AG10803 (cell line): ENCODE data around the gene ITPR2.

ENCODE experiments used
- DNase-seq: peaks from one replicate; pipeline ENCODE4 v3.0.0; 2010; ENCODE audit warnings: low read depth
- H3K4me3 ChIP-seq: 2 replicates; pipeline ENCODE4 v1.5.1; 2011; ENCODE audit warnings: mild to moderate bottlenecking, low read length, control low read depth
- CTCF ChIP-seq: conservative IDR thresholded peaks from 2 replicates; pipeline ENCODE4 v1.5.1; 2011; ENCODE audit warnings: mild to moderate bottlenecking, low read length, control low read depth, inconsistent platforms

Gene ITPR2

GRCh38 chr12:26580619-26581018 is 252.4 kb downstream of the ITPR2 start:
- no peak overlapping the region for H3K4me3 ChIP-seq
- peak; percentile 34 for DNase-seq
- TF ChIP-seq CTCF = no peak

- no peak overlapping the region for H3K4me3 ChIP-seq
- no peak for DNase-seq
- TF ChIP-seq CTCF = no peak
Measured at GRCh38 chr12:26576266-26576665, 256.7 kb downstream of the ITPR2 start.

GRCh38 chr12:26573225-26573909 is 259.6 kb downstream of the ITPR2 start:
- no peak overlapping the region for H3K4me3 ChIP-seq
- no peak for TF ChIP-seq CTCF
- no peak for DNase-seq

- no peak overlapping the region for H3K4me3 ChIP-seq
- TF ChIP-seq CTCF = no peak
- no peak for DNase-seq
Measured at GRCh38 chr12:26572137-26572536, 260.9 kb downstream of the ITPR2 start.

- TF ChIP-seq CTCF = no peak
- no peak for DNase-seq
- H3K4me3 ChIP-seq = no peak overlapping the region
Measured at GRCh38 chr12:26571560-26571959, 261.4 kb downstream of the ITPR2 start.

GRCh38 chr12:26567126-26567525 is 265.9 kb downstream of the ITPR2 start:
- TF ChIP-seq CTCF = no peak
- DNase-seq = no peak
- no peak overlapping the region for H3K4me3 ChIP-seq

- DNase-seq = peak; percentile 76
Measured at GRCh38 chr12:26566675-26567074, 266.3 kb downstream of the ITPR2 start.

More at GRCh38 chr12:26566675-26567074, 266.3 kb downstream of the ITPR2 start:
- TF ChIP-seq CTCF = no peak
- no peak overlapping the region for H3K4me3 ChIP-seq
